ENCODE data around the gene LYZ.

Gene LYZ

DNA sequence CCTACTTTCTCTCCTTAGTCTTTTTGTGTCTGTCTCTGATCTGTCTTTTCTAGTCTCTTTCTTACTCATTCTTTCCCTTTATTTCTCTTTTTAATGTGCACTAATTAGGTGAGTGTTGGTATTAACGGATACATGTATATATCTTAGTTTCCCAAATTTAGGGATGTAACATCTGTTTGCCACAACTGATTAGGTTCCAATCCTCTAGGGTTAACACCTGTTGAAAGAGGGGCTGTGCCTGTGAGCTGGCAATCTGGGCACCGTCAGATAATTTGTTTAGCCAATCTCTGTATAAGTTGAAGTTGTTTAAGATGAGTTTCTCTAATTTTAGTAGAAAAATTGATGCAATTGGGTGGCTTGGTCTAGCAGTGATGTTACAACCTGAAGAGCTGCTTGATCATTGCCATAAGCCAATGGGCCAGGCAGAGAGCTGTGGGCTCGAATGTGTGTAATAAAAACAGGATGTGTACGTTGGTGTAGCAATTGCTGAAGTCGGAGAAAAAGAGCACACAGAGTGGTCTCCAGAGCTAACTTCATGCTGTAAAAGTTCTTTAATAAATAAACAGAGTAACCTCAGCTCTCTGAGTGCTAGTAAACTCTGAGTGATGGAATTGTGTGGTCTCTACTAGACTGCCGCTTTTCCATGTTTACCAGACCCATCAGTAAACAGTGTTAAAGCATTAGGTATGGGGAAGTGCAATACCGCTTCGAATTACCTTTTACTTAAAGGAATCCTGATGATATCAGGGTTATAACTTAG is 18.3 kb upstream of the LYZ start:
- H3K9ac ChIP-seq (ENCODE audit: low read length in 2 of 2): no peak overlapping the region
- H3K36me3 ChIP-seq (ENCODE audit: control insufficient read depth in 2 of 2, insufficient read depth in 2 of 2, low read length in 2 of 2): no peaks in the 10 kb centered on the region
- no peaks in the 10 kb centered on the region for H3K9me3 ChIP-seq (ENCODE audit: control insufficient read depth in 2 of 2, low read length in 2 of 2)
- H3K27me3 ChIP-seq (ENCODE audit: control insufficient read depth in 1 of 2, insufficient read depth in 2 of 2, low read length in 2 of 2): no peaks in the 10 kb centered on the region
- H3K4me3 ChIP-seq (ENCODE audit: low read length in 2 of 2): no peak overlapping the region
- no peak overlapping the region for H3K27ac ChIP-seq (ENCODE audit: low read length)
- no peaks in the 10 kb centered on the region for H3K4me1 ChIP-seq (ENCODE audit: control insufficient read depth, insufficient read depth, low read length)

DNA sequence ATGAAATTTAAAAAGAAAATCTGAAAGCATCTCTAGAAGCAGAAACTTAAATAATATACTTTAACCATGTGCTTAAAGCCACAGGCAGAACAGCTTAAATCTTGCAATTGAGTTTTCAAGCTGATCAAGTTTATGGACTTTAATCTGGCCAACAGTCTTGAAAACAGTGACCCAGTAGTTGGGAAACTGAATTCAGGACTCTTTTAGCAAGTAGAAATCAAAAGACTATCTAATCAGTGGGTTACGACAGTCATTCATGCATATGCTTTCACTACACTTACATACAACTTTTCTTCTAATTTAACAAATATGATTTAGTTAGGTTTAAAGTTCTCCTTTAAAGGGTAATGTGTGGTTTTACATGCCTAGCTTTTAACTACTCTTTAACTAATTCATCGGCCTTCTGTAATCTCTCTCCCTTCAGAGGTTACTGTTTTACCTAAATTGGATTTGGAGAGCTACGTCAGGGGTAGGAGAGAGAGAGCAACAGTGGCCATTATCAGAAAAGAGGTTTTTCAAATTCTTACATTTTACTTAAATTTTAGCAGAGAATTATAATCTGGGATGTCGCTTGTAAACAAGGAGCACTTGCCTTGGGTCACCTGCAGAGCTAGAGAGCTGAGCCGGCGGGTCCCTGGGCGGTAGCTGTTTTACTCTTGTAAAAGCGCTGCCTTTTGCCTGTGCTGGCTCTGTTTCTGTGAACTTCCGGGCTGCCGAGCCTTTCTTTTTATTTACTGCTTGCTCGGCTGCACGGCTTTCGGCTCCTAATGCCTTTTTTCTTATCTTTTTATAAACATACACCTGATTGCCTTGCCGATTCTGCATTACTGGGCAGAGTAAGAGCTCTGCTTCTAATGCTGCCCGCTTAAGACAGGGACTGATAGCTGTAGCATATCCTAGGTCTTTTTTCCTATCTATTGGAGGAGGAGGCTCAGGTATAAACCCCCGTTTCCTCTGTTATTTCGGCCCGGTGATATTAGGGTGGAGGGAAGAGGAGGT is 17.4 kb upstream of the LYZ start:
- Histone ChIP-seq H3K9ac (ENCODE audit: low read length in 2 of 2) (peak overlapping the region; percentile 46 to 68), H3K9me3 (ENCODE audit: control insufficient read depth in 2 of 2, low read length in 2 of 2) (no peaks in the 10 kb centered on the region), H3K27ac (ENCODE audit: low read length) (no peak overlapping the region)

DNA sequence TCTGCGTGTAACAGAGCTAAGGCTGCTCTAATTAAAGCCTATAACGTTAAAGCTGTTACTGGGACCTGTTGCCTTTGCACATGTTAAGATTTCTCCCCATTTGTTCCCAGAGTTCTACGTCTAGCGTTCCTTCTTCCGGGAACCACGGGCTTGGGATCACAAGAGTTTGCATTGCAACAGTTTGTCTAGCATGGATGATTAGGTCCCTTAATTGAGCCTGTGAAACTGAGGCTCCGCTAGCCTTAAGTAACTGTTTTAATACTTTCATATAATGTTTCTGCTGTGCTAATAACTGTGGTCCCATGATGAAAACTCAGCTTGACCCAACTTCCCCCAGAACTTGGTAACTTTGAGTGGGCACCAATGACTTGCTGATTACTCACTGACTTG is 16.7 kb upstream of the LYZ start:
- peak overlapping the region; percentile 73 to 78 for H3K4me3 ChIP-seq (ENCODE audit: low read length in 2 of 2)
- H3K9ac ChIP-seq (ENCODE audit: low read length in 2 of 2): peak overlapping the region; percentile 46 to 68
- H3K36me3 ChIP-seq (ENCODE audit: control insufficient read depth in 2 of 2, insufficient read depth in 2 of 2, low read length in 2 of 2): no peaks in the 10 kb centered on the region
- H3K27ac ChIP-seq (ENCODE audit: low read length): no peak overlapping the region
- H3K27me3 ChIP-seq (ENCODE audit: control insufficient read depth in 1 of 2, insufficient read depth in 2 of 2, low read length in 2 of 2): no peaks in the 10 kb centered on the region
- H3K9me3 ChIP-seq (ENCODE audit: control insufficient read depth in 2 of 2, low read length in 2 of 2): no peaks in the 10 kb centered on the region
- no peaks in the 10 kb centered on the region for H3K4me1 ChIP-seq (ENCODE audit: control insufficient read depth, insufficient read depth, low read length)

More for the DNA sequence above, 17.4 kb upstream of the LYZ start:
- peak overlapping the region; percentile 73 to 78 for H3K4me3 ChIP-seq (ENCODE audit: low read length in 2 of 2)
- no peaks in the 10 kb centered on the region for H3K4me1 ChIP-seq (ENCODE audit: control insufficient read depth, insufficient read depth, low read length)
- no peaks in the 10 kb centered on the region for H3K27me3 ChIP-seq (ENCODE audit: control insufficient read depth in 1 of 2, insufficient read depth in 2 of 2, low read length in 2 of 2)
- H3K36me3 ChIP-seq (ENCODE audit: control insufficient read depth in 2 of 2, insufficient read depth in 2 of 2, low read length in 2 of 2): no peaks in the 10 kb centered on the region

DNA sequence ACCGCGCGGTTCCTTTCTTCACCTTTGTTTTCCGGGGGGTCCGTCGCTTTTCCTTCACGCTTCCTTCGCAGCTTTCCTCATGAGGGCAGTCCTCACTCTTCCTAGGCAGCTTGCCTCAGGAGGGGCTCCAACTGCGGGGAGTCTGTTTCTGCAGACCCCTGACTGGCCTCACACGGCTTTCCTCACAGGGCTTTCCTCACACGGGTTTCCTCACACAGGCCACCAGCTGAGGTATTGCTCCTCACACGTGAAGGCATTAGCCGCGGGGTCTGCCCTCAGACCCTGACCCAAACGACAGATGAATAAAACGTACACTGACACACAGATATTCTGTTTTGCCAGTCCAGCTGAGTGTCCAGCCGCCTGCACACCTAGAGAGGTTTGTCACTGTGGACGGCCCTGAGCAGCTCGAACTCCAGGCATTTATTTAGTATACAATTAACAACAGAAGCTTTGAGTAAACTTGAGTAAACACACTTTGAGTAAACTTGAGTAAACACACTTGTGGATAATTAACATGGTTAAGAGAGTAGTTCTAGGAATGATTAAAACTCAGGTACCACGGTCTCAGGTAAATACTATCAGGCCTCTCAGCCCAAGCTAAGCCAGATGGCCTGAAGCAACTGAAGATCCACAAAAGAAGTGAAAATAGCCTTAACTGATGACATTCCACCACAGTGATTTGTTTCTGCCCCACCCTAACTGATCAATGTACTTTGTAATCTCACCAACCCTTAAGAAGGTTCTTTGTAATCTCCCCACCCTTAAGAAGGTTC is 16.1 kb upstream of the LYZ start:
- H3K4me1 ChIP-seq (ENCODE audit: control insufficient read depth, insufficient read depth, low read length): no peaks in the 10 kb centered on the region
- no peak overlapping the region for H3K27ac ChIP-seq (ENCODE audit: low read length)
- H3K9me3 ChIP-seq (ENCODE audit: control insufficient read depth in 2 of 2, low read length in 2 of 2): no peaks in the 10 kb centered on the region
- H3K9ac ChIP-seq (ENCODE audit: low read length in 2 of 2): no peak overlapping the region
- no peaks in the 10 kb centered on the region for H3K27me3 ChIP-seq (ENCODE audit: control insufficient read depth in 1 of 2, insufficient read depth in 2 of 2, low read length in 2 of 2)
- no peaks in the 10 kb centered on the region for H3K36me3 ChIP-seq (ENCODE audit: control insufficient read depth in 2 of 2, insufficient read depth in 2 of 2, low read length in 2 of 2)
- peak overlapping the region in 1 of 2 donors; percentile 73 for H3K4me3 ChIP-seq (ENCODE audit: low read length in 2 of 2)

DNA sequence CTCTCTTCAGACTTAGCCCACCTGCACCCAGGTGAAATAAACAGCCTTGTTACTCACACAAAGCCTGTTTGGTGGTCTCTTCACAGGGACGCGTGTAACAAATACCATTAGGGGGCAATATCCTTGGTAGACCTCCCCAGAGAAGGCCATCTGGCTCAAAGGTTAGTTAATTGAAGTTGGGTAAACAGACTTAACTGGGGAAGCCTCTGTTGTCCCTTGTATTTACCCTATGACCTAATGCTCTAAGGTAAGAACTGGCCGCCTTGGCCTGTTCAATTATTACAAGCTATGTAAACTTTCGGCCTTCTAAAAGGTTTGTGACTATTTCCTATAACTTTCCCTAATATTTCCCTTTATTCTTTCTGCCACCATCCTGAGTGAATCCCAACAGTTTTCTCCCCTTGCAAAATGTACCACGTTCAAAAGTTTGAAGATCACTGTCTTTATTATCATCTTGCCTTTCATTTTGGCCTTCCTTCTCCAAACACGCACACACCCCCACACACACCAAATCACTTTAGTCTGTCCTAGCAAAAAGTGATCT is 15.3 kb upstream of the LYZ start:
- Histone ChIP-seq H3K27me3 (ENCODE audit: control insufficient read depth in 1 of 2, insufficient read depth in 2 of 2, low read length in 2 of 2) (no peaks in the 10 kb centered on the region), H3K4me3 (ENCODE audit: low read length in 2 of 2) (no peak overlapping the region), H3K4me1 (ENCODE audit: control insufficient read depth, insufficient read depth, low read length) (no peaks in the 10 kb centered on the region), H3K9ac (ENCODE audit: low read length in 2 of 2) (no peak overlapping the region), H3K9me3 (ENCODE audit: control insufficient read depth in 2 of 2, low read length in 2 of 2) (no peaks in the 10 kb centered on the region), H3K36me3 (ENCODE audit: control insufficient read depth in 2 of 2, insufficient read depth in 2 of 2, low read length in 2 of 2) (no peaks in the 10 kb centered on the region), H3K27ac (ENCODE audit: low read length) (no peak overlapping the region)

DNA sequence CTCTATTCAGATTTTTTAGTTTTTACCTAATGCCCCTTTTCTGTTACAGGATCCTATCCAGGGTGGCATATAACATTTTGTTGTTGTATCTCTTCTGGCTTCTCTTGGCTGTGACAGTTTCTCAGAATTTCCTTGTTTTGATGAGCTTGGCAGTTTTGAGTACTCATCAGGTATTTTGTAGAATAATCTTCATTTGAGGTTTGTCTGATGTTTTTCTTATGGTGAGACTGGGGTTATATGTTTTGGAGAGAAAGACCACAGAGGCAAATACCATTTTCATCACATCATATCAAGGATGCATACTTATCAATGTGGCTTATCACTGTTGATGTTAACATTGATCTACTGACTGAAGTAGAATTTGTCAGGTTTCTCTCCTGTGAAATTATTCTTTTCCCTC is 14.0 kb upstream of the LYZ start:
- Histone ChIP-seq H3K4me3 (ENCODE audit: low read length in 2 of 2) (no peak overlapping the region), H3K4me1 (ENCODE audit: control insufficient read depth, insufficient read depth, low read length) (no peaks in the 10 kb centered on the region), H3K9ac (ENCODE audit: low read length in 2 of 2) (no peak overlapping the region), H3K27ac (ENCODE audit: low read length) (no peak overlapping the region), H3K9me3 (ENCODE audit: control insufficient read depth in 2 of 2, low read length in 2 of 2) (no peaks in the 10 kb centered on the region), H3K27me3 (ENCODE audit: control insufficient read depth in 1 of 2, insufficient read depth in 2 of 2, low read length in 2 of 2) (no peaks in the 10 kb centered on the region), H3K36me3 (ENCODE audit: control insufficient read depth in 2 of 2, insufficient read depth in 2 of 2, low read length in 2 of 2) (no peaks in the 10 kb centered on the region)

DNA sequence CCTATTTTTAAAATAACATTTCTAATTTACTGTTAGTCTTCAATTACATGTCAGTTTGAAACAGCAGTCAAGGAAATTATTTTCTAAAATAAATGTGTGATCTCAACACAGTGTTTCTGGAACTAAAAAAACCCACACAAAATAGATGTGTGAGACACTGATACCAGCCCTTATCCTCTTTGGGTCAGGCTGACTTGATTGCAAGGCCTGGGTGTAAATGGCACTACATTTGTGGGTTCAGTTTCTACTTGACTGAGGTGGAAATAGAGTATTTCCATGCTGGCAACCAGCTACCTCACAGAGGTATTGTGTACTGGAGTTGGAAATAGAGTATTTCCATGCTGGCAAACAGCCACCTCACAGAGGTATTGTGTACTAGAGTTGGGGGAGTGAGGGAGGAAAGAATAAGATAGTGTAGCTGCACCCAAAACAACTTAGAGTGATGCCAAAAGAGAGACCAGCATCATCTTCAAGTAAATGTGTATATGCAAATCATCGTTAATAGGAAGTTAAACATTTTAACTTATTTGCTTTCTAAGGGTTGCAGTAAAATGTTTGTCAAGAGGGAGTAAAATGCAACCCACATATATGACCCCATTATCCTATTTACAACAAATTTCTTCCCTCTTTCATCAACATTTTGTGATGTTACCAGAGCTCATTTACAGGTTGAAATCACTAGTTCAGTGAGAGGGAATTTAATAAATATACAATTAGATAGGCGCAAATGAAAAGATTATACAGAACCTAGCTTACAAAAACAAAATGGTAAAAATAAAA is 10.7 kb upstream of the LYZ start:
- H3K27me3 ChIP-seq (ENCODE audit: control insufficient read depth in 1 of 2, insufficient read depth in 2 of 2, low read length in 2 of 2): no peaks in the 10 kb centered on the region
- no peaks in the 10 kb centered on the region for H3K9me3 ChIP-seq (ENCODE audit: control insufficient read depth in 2 of 2, low read length in 2 of 2)
- no peaks in the 10 kb centered on the region for H3K36me3 ChIP-seq (ENCODE audit: control insufficient read depth in 2 of 2, insufficient read depth in 2 of 2, low read length in 2 of 2)
- H3K4me3 ChIP-seq (ENCODE audit: low read length in 2 of 2): no peak overlapping the region
- no peaks in the 10 kb centered on the region for H3K4me1 ChIP-seq (ENCODE audit: control insufficient read depth, insufficient read depth, low read length)
- no peak overlapping the region for H3K9ac ChIP-seq (ENCODE audit: low read length in 2 of 2)
- no peak overlapping the region for H3K27ac ChIP-seq (ENCODE audit: low read length)

DNA sequence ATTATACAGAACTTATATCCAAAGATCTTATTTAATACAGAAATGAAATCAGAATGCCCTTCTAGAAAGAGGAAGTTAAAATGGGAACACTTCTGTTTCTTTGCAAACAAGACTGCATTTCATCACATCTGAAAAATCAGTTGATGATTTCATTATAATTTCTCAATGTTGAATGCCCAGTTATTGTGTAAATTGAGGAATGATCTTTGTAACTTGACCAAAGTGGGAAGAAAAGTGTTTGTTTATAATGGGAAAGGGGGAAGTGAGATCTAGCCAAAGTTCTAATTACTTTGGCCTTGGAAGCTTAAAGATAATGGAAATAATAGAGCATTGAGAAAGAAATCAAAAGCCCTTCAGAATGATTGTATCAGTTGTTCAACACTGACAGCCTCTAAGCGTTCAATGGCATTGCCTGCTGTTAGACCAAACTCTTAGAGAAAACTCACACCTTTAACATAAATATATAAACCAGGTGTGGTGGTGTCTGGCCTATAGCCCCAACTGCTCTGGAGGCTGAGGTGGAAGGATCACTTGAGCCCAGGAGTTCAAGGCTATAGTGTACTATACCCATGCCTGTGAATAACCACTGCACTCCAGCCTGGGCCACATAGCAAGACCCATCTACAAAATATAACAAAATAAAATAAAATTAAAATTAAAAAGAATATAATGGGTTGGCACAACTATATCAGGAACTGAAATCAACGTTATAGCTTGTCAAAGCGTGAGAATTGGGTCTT is 9.9 kb upstream of the LYZ start:
- no peaks in the 10 kb centered on the region for H3K36me3 ChIP-seq (ENCODE audit: control insufficient read depth in 2 of 2, insufficient read depth in 2 of 2, low read length in 2 of 2)
- no peak overlapping the region for H3K4me3 ChIP-seq (ENCODE audit: low read length in 2 of 2)
- no peaks in the 10 kb centered on the region for H3K9me3 ChIP-seq (ENCODE audit: control insufficient read depth in 2 of 2, low read length in 2 of 2)
- no peak overlapping the region for H3K9ac ChIP-seq (ENCODE audit: low read length in 2 of 2)
- H3K27me3 ChIP-seq (ENCODE audit: control insufficient read depth in 1 of 2, insufficient read depth in 2 of 2, low read length in 2 of 2): no peaks in the 10 kb centered on the region
- H3K27ac ChIP-seq (ENCODE audit: low read length): no peak overlapping the region
- no peaks in the 10 kb centered on the region for H3K4me1 ChIP-seq (ENCODE audit: control insufficient read depth, insufficient read depth, low read length)

DNA sequence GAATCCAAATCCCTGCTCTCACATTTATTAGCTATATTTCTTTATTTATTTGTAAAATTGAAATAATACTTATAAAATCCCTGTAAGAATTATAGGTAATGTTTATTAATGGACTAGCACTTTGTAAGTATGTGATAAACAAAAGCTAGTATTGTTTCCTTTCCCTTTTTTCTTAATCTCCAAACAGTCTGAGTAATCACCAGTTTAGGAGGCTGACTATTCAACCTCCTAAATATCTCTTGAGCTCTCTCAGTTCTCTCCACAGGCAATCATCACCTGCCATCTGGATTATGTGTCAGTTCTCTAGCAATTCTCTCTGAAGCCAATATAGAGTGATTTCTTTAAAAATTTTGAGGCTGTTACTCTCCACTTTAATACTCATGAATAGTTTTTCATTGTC is 9.2 kb upstream of the LYZ start:
- Histone ChIP-seq H3K27me3 (ENCODE audit: control insufficient read depth in 1 of 2, insufficient read depth in 2 of 2, low read length in 2 of 2) (no peaks in the 10 kb centered on the region), H3K4me3 (ENCODE audit: low read length in 2 of 2) (no peak overlapping the region), H3K9ac (ENCODE audit: low read length in 2 of 2) (no peak overlapping the region), H3K9me3 (ENCODE audit: control insufficient read depth in 2 of 2, low read length in 2 of 2) (no peaks in the 10 kb centered on the region), H3K4me1 (ENCODE audit: control insufficient read depth, insufficient read depth, low read length) (no peaks in the 10 kb centered on the region), H3K27ac (ENCODE audit: low read length) (no peak overlapping the region), H3K36me3 (ENCODE audit: control insufficient read depth in 2 of 2, insufficient read depth in 2 of 2, low read length in 2 of 2) (no peaks in the 10 kb centered on the region)

Data from stomach smooth muscle (tissue), 2 donors.